Bronchial epithelial cell (primary cell): ENCODE data around the gene TUBB4B. TPM values are rescaled to one million over a fixed set of nuclear protein-coding genes. Genes with fewer than 3 reads are reported as not detected.
"Not testable (repeated sequence)": the region's sequence is repeated elsewhere in the genome, so short reads cannot be mapped to it uniquely, and the experiment has no call there.

ENCODE experiments used
- DNase-seq: peaks from one replicate; pipeline ENCODE4 v3.0.0-alpha.2; 2010; ENCODE audit warnings: low read depth
- FAIRE-seq: peaks from 2 replicates; lab custom pipeline; 2011; peaks lifted over from hg19 to GRCh38; lab: Jason Lieb, UNC
- H3K27me3 ChIP-seq: 2 replicates; pipeline ENCODE4 v1.5.1; 2011; ENCODE audit warnings: low read length; ENCODE audit not compliant: control insufficient read depth, insufficient read depth
- H3K36me3 ChIP-seq: 2 replicates; pipeline ENCODE4 v1.5.1; 2011; ENCODE audit warnings: low read length; ENCODE audit not compliant: control insufficient read depth, insufficient read depth
- H3K4me3 ChIP-seq: 2 replicates; pipeline ENCODE4 v1.5.1; 2011; ENCODE audit warnings: mild to moderate bottlenecking, low read depth, low read length, control low read depth
- CTCF ChIP-seq: IDR thresholded peaks from 2 replicates; pipeline ENCODE4 v1.5.1; 2011; ENCODE audit warnings: mild to moderate bottlenecking, moderate library complexity, low read length, control low read depth, inconsistent platforms; ENCODE audit not compliant: insufficient read depth, severe bottlenecking
- total RNA-seq: library from RNA; depleted of rRNA; stranded (reverse); fragments of >200 nt; gene quantifications from 2 replicates; pipeline ENCODE4 v1.2.1, GENCODE V29; 2014

TUBB4B gene
- total RNA-seq, 1 donor from 2014 or later: 82.7 TPM

- FAIRE-seq: no peak
Observed at GRCh38 chr9:137256856-137257255, 15.8 kb downstream of the TUBB4B start.

DNA sequence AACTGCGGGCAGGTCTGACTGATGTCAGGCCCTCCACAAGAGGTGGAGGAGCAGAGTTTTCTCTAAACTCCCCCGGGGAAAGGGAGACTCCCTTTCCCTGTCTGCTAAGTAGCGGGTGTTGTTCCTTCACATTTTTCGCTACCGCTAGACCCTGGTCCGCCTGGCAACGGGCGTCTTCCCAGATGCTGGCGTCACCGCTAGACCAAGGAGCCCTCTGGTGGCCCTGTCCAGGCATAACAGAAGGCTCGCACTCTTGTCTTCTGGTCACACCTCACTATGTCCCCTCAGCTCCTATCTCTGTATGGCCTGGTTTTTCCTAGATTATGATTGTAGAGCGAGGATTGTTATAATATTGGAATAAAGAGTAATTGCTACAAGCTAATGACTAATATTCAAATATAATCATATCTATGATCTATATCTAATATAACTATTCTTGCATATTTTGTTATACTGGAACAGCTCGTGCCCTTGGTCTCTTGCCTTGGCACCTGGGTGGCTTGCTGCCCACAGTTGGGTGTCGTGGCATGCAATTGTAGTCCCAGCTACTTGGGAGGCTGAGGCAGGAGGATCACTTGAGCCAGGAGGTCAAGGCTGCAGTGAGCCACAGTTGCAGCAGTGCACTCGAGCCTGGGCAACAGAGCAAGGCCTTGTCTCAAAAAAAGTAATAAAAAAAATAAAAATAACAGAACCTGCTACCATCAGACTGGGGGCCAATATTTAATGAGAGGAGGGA lies 21.3 kb downstream of the TUBB4B start:
- FAIRE-seq, DNase-seq, H3K27me3 ChIP-seq, H3K4me3 ChIP-seq: not testable (repeated sequence)
- H3K36me3 ChIP-seq: peaks cover 24% of the 10 kb centered on the region
- peak; percentile 31 for TF ChIP-seq CTCF

More at GRCh38 chr9:137256856-137257255, 15.8 kb downstream of the TUBB4B start:
- Histone ChIP-seq H3K27me3 (no peaks in the 10 kb centered on the region), H3K36me3 (peaks cover 9% of the 10 kb centered on the region), H3K4me3 (no peak overlapping the region)
- no peak for DNase-seq
- no peak for TF ChIP-seq CTCF

- FAIRE-seq (no peak), DNase-seq (no peak)
- no peak overlapping the region for H3K4me3 ChIP-seq
- H3K36me3 ChIP-seq: peaks cover 26% of the 10 kb centered on the region
- TF ChIP-seq CTCF: no peak
- H3K27me3 ChIP-seq: no peaks in the 10 kb centered on the region
Observed at GRCh38 chr9:137262909-137263285, 21.8 kb downstream of the TUBB4B start.

DNA sequence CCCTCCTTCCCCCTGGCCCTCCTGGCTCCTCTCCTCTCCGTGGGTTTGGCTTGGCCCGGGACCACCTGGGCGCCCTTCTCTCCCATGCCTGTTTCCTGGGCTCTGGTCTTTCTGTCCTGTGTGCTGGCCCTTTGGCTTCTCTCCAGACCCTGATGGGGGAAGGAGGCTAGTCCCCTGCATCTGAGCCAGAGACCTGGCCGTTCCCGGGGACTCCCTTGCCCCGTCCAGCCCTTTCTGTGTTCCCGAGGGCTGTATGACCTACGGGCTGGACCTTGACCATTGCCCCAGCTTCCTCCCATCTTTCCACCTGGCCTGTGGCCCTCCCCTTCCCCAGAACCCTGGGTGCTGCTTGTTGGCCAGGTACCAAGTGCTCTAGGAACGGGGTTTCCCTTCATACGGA lies 22.4 kb downstream of the TUBB4B start:
- FAIRE-seq (no peak), DNase-seq (no peak)
- no peak for TF ChIP-seq CTCF
- Histone ChIP-seq H3K36me3 (peaks cover 26% of the 10 kb centered on the region), H3K4me3 (no peak overlapping the region), H3K27me3 (no peaks in the 10 kb centered on the region)

DNA sequence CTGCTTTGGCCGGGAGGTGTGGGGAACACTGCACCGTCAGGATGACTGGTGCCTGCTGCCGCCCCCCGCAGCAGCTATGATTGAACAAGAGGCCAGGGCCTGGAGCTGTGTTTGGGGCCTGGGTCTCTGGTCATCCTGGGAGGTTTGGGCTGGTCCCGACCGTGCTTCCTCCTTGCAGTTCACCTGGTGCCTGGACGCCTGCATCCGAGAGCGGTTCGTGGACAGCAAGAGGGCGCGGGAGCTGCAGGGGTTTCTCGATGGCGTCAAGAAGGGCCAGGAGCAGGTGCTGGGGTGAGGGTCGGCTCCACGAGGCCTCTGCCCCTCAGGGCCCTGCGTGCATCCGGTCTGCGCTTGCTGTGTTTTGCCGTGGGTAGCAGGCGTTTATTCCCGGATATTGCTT lies 23.0 kb downstream of the TUBB4B start:
- Histone ChIP-seq H3K27me3 (no peaks in the 10 kb centered on the region), H3K4me3 (no peak overlapping the region), H3K36me3 (peaks cover 25% of the 10 kb centered on the region)
- no peak for DNase-seq
- no peak for TF ChIP-seq CTCF
- FAIRE-seq: no peak
